Activated T-cell treated with anti-CD3 and anti-CD28 coated beads, Interleukin-2, amount 50 U/mL, for 72 hours (primary cell): ENCODE results near the gene TLN1. TPM values are rescaled to one million over a fixed set of nuclear protein-coding genes. Genes with fewer than 3 reads are reported as not detected.

ENCODE experiments used
- ATAC-seq, 2 donors: fragments of 150-1000 bp; cut with Tn5 transposase; replicated peaks in 1 of 2; 2 replicates each; pipeline ENCODE4 v1.10.0; 2021; ENCODE audit warnings: moderate library complexity in 2 of 2, mild to moderate bottlenecking in 1 of 2
- DNase-seq, 2 donors: peaks; one replicate each; pipeline ENCODE4 v3.0.0; 2021 to 2022; ENCODE audit warnings: mixed read lengths in 1 of 2
- H3K27ac Mint-ChIP-seq: one replicate; pipeline ENCODE4 v1.8.0; 2022; ENCODE audit warnings: mild to moderate bottlenecking, moderate library complexity, mixed read lengths
- H3K27me3 Mint-ChIP-seq: one replicate; pipeline ENCODE4 v1.8.0; 2022; ENCODE audit warnings: low read depth, mixed read lengths
- H3K36me3 Mint-ChIP-seq, 2 donors: one replicate each; pipeline ENCODE4 v1.8.0; 2022; ENCODE audit warnings: mixed read lengths in 2 of 2, mild to moderate bottlenecking in 1 of 2; ENCODE audit not compliant: insufficient read depth in 2 of 2
- H3K4me1 Mint-ChIP-seq: one replicate; pipeline ENCODE4 v1.8.0; 2022; ENCODE audit warnings: low read depth, mixed read lengths
- H3K4me3 Mint-ChIP-seq, 2 donors: one replicate each; pipeline ENCODE4 v1.8.0; 2022; ENCODE audit warnings: mild to moderate bottlenecking in 2 of 2, mixed read lengths in 2 of 2, moderate library complexity in 2 of 2
- H3K9me3 Mint-ChIP-seq, 2 donors: one replicate each; pipeline ENCODE4 v1.8.0; 2022; ENCODE audit warnings: mixed read lengths in 2 of 2
- total RNA-seq, 2 donors: library from RNA; stranded (reverse); gene quantifications; one replicate each; pipeline ENCODE4 v1.2.3, GENCODE V29; 2022

Gene TLN1
- total RNA-seq, 2 donors from 2014 or later = 200 to 235 TPM

GRCh38 chr9:35718721-35719511, 13.1 kb downstream of the TLN1 start:
- Mint-ChIP-seq H3K27me3 (no peaks in the 10 kb centered on the region), H3K4me1 (no peaks in the 10 kb centered on the region), H3K27ac (no peak overlapping the region), H3K4me3 (no peak overlapping the region), H3K9me3 (no peaks in the 10 kb centered on the region), H3K36me3 (peaks cover 23 to 31% of the 10 kb centered on the region in 2 donors)
- no peak for ATAC-seq
- no peak for DNase-seq

GRCh38 chr9:35717132-35717870, 14.7 kb downstream of the TLN1 start:
- no peaks in the 10 kb centered on the region for H3K27me3 Mint-ChIP-seq
- DNase-seq (no peak), ATAC-seq (no peak)
- H3K36me3 Mint-ChIP-seq = peaks cover 26 to 29% of the 10 kb centered on the region in 2 donors
- H3K4me3 Mint-ChIP-seq = no peak overlapping the region
- H3K9me3 Mint-ChIP-seq = no peaks in the 10 kb centered on the region
- H3K4me1 Mint-ChIP-seq = peaks cover under 1% of the 10 kb centered on the region
- no peak overlapping the region for H3K27ac Mint-ChIP-seq

- Mint-ChIP-seq H3K9me3 (no peaks in the 10 kb centered on the region), H3K27me3 (no peaks in the 10 kb centered on the region), H3K4me3 (no peak overlapping the region), H3K36me3 (peaks cover 17 to 21% of the 10 kb centered on the region in 2 donors), H3K4me1 (peaks cover 9% of the 10 kb centered on the region), H3K27ac (no peak overlapping the region)
- ATAC-seq (no peak), DNase-seq (no peak)
These were observed 15.8 kb downstream of the TLN1 start for GRCh38 chr9:35716230-35716629.

- Mint-ChIP-seq H3K9me3 (no peaks in the 10 kb centered on the region), H3K4me1 (peaks cover 9% of the 10 kb centered on the region), H3K27me3 (no peaks in the 10 kb centered on the region), H3K4me3 (no peak overlapping the region), H3K27ac (no peak overlapping the region), H3K36me3 (peaks cover 21 to 25% of the 10 kb centered on the region in 2 donors)
- no peak for DNase-seq
- ATAC-seq = no peak
These were observed 17.3 kb downstream of the TLN1 start for GRCh38 chr9:35714579-35715252.

GRCh38 chr9:35714123-35714522, 17.9 kb downstream of the TLN1 start:
- Mint-ChIP-seq H3K4me3 (no peak overlapping the region), H3K9me3 (no peaks in the 10 kb centered on the region), H3K4me1 (peaks cover 9% of the 10 kb centered on the region), H3K27me3 (no peaks in the 10 kb centered on the region), H3K36me3 (peaks cover 15 to 23% of the 10 kb centered on the region in 2 donors), H3K27ac (no peak overlapping the region)
- ATAC-seq (no peak), DNase-seq (no peak)

GRCh38 chr9:35713578-35713977, 18.4 kb downstream of the TLN1 start:
- H3K27me3 Mint-ChIP-seq = no peaks in the 10 kb centered on the region
- peaks cover 9% of the 10 kb centered on the region for H3K4me1 Mint-ChIP-seq
- no peak for DNase-seq
- peaks cover 17 to 25% of the 10 kb centered on the region in 2 donors for H3K36me3 Mint-ChIP-seq
- no peaks in the 10 kb centered on the region for H3K9me3 Mint-ChIP-seq
- H3K4me3 Mint-ChIP-seq = no peak overlapping the region
- ATAC-seq = no peak
- H3K27ac Mint-ChIP-seq = peak overlapping the region; percentile 74

GRCh38 chr9:35712762-35713400, 19.1 kb downstream of the TLN1 start:
- no peak for ATAC-seq
- H3K36me3 Mint-ChIP-seq = peaks cover 17 to 26% of the 10 kb centered on the region in 2 donors
- peaks cover 9% of the 10 kb centered on the region for H3K4me1 Mint-ChIP-seq
- H3K27me3 Mint-ChIP-seq = no peaks in the 10 kb centered on the region
- H3K4me3 Mint-ChIP-seq = no peak overlapping the region
- H3K27ac Mint-ChIP-seq = no peak overlapping the region
- H3K9me3 Mint-ChIP-seq = no peaks in the 10 kb centered on the region
- DNase-seq = no peak

- H3K27me3 Mint-ChIP-seq = no peaks in the 10 kb centered on the region
- peaks cover 9% of the 10 kb centered on the region for H3K4me1 Mint-ChIP-seq
- no peak overlapping the region for H3K4me3 Mint-ChIP-seq
- no peak overlapping the region for H3K27ac Mint-ChIP-seq
- ATAC-seq (peak; percentile 22 to 62), DNase-seq (no peak)
- H3K36me3 Mint-ChIP-seq = peaks cover 21 to 35% of the 10 kb centered on the region in 2 donors
- no peaks in the 10 kb centered on the region for H3K9me3 Mint-ChIP-seq
These were observed 20.2 kb downstream of the TLN1 start for GRCh38 chr9:35711501-35712428.

- ATAC-seq (no peak), DNase-seq (no peak)
- H3K4me3 Mint-ChIP-seq = no peak overlapping the region
- no peaks in the 10 kb centered on the region for H3K27me3 Mint-ChIP-seq
- H3K36me3 Mint-ChIP-seq = peaks cover 21 to 32% of the 10 kb centered on the region in 2 donors
- H3K4me1 Mint-ChIP-seq = peaks cover 9% of the 10 kb centered on the region
- no peaks in the 10 kb centered on the region for H3K9me3 Mint-ChIP-seq
- no peak overlapping the region for H3K27ac Mint-ChIP-seq
These were observed 21.0 kb downstream of the TLN1 start for GRCh38 chr9:35710818-35711500.

GRCh38 chr9:35708146-35708545, 23.8 kb downstream of the TLN1 start:
- DNase-seq (no peak), ATAC-seq (no peak)
- Mint-ChIP-seq H3K36me3 (peaks cover 22 to 30% of the 10 kb centered on the region in 2 donors), H3K27me3 (no peaks in the 10 kb centered on the region), H3K4me1 (peaks cover 9% of the 10 kb centered on the region), H3K4me3 (no peak overlapping the region), H3K27ac (peak overlapping the region; percentile 54), H3K9me3 (no peaks in the 10 kb centered on the region)

GRCh38 chr9:35706951-35707350, 25.0 kb downstream of the TLN1 start:
- no peak overlapping the region for H3K27ac Mint-ChIP-seq

More at GRCh38 chr9:35706951-35707350, 25.0 kb downstream of the TLN1 start:
- ATAC-seq (no peak), DNase-seq (no peak)
- peaks cover 22 to 36% of the 10 kb centered on the region in 2 donors for H3K36me3 Mint-ChIP-seq
- no peaks in the 10 kb centered on the region for H3K27me3 Mint-ChIP-seq
- peaks cover 5% of the 10 kb centered on the region for H3K4me1 Mint-ChIP-seq
- no peak overlapping the region for H3K4me3 Mint-ChIP-seq
- no peaks in the 10 kb centered on the region for H3K9me3 Mint-ChIP-seq
